Measurements from ENCODE around the gene ALK.

ALK gene

DNA sequence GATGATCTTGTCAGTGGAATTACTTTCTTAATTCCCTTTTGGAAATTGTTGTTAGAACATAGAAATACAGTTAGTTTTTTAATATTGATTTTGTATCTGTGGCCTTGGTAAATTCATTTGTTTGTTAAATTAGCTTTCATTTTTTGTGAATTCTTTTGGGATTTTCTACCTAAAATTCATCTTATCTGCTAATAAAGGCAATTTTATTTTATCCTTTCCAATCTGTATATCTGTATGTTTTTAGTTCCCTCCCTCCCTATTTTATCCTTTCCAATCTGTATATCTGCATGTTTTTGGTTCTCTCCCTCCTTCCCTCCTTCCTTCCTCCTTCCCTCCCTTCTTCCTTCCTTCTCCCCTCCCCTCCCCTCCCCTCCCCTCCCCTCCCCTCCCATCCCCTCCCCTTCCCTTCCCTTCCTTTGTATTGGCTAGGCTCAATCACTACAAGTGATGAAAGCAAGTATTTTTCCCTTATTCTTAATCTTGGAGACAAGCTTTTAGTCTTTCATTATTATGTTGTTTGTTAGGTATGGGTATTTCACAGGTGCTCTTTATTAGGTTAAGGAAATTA, 244.4 kb downstream of the ALK start:
- H3K36me3 ChIP-seq (ENCODE audit: insufficient read depth, low read length), result no peaks in the 10 kb centered on the region
- no peak for TF ChIP-seq EZH2 (IDR thresholded peaks at IDR 0.05; ENCODE audit: borderline replicate concordance, low read depth, low read length, severe bottlenecking)
- TF ChIP-seq, protein P1, sequence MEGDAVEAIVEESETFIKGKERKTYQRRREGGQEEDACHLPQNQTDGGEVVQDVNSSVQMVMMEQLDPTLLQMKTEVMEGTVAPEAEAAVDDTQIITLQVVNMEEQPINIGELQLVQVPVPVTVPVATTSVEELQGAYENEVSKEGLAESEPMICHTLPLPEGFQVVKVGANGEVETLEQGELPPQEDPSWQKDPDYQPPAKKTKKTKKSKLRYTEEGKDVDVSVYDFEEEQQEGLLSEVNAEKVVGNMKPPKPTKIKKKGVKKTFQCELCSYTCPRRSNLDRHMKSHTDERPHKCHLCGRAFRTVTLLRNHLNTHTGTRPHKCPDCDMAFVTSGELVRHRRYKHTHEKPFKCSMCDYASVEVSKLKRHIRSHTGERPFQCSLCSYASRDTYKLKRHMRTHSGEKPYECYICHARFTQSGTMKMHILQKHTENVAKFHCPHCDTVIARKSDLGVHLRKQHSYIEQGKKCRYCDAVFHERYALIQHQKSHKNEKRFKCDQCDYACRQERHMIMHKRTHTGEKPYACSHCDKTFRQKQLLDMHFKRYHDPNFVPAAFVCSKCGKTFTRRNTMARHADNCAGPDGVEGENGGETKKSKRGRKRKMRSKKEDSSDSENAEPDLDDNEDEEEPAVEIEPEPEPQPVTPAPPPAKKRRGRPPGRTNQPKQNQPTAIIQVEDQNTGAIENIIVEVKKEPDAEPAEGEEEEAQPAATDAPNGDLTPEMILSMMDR (IDR thresholded peaks at IDR 0.05; ENCODE audit: borderline replicate concordance, extremely low read depth, low read length, poor library complexity, severe bottlenecking), result no peak
- H4K20me1 ChIP-seq (ENCODE audit: insufficient read depth, low read length), result no peaks in the 10 kb centered on the region
- no peaks in the 10 kb centered on the region for H3K79me2 ChIP-seq (ENCODE audit: insufficient read depth, low read length)
- H3K4me1 ChIP-seq (ENCODE audit: insufficient read depth, low read length), result no peaks in the 10 kb centered on the region
- H3K9ac ChIP-seq (ENCODE audit: low read depth, low read length), result no peak overlapping the region
- no peak overlapping the region for H3K4me2 ChIP-seq (ENCODE audit: insufficient read depth, low read length)
- DNase-seq (no peak), ATAC-seq (ENCODE audit: insufficient read depth, low read depth) (no peak)
- H3K4me3 ChIP-seq (ENCODE audit: low read depth in 1 of 2, low read length in 2 of 2), result no peak overlapping the region
- no peak overlapping the region for H2AFZ ChIP-seq (ENCODE audit: low read depth, low read length)
- H3K27ac ChIP-seq (ENCODE audit: low read length), result no peak overlapping the region
- no peaks in the 10 kb centered on the region for H3K9me3 ChIP-seq (ENCODE audit: insufficient read depth, low read length, severe bottlenecking)
- no peaks in the 10 kb centered on the region for H3K27me3 ChIP-seq (ENCODE audit: insufficient read depth, low read length, poor library complexity)

DNA sequence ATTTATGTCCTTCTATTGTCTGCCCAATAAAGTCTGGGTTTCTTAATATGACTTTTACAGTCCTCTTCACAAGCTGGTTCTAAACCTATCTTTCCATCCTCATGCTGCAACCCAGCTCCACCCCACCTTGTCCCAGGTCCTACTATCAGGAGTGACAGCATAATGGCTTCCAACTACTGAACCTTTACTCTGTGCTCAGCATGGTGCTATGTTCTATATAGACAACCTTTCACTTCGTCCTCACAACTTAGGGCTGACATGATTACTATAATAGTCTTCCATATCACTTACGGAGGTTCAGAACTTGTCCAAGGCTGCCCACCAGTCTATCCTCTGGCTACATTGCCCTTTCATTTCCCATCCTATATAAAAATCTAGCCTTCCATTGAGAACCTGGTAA, 256.8 kb downstream of the ALK start:
- Histone ChIP-seq H3K4me2 (ENCODE audit: insufficient read depth, low read length) (no peak overlapping the region), H2AFZ (ENCODE audit: low read depth, low read length) (no peak overlapping the region), H3K27ac (ENCODE audit: low read length) (no peak overlapping the region), H3K4me1 (ENCODE audit: insufficient read depth, low read length) (no peaks in the 10 kb centered on the region), H3K27me3 (ENCODE audit: insufficient read depth, low read length, poor library complexity) (no peaks in the 10 kb centered on the region), H3K79me2 (ENCODE audit: insufficient read depth, low read length) (no peaks in the 10 kb centered on the region), H3K36me3 (ENCODE audit: insufficient read depth, low read length) (no peaks in the 10 kb centered on the region), H4K20me1 (ENCODE audit: insufficient read depth, low read length) (no peaks in the 10 kb centered on the region), H3K4me3 (ENCODE audit: low read depth in 1 of 2, low read length in 2 of 2) (no peak overlapping the region), H3K9me3 (ENCODE audit: insufficient read depth, low read length, severe bottlenecking) (no peaks in the 10 kb centered on the region), H3K9ac (ENCODE audit: low read depth, low read length) (no peak overlapping the region)
- DNase-seq (no peak), ATAC-seq (ENCODE audit: insufficient read depth, low read depth) (no peak)
- no peak for TF ChIP-seq EZH2 (IDR thresholded peaks at IDR 0.05; ENCODE audit: borderline replicate concordance, low read depth, low read length, severe bottlenecking)
- TF ChIP-seq, protein P1 (IDR thresholded peaks at IDR 0.05; ENCODE audit: borderline replicate concordance, extremely low read depth, low read length, poor library complexity, severe bottlenecking), result no peak

DNA sequence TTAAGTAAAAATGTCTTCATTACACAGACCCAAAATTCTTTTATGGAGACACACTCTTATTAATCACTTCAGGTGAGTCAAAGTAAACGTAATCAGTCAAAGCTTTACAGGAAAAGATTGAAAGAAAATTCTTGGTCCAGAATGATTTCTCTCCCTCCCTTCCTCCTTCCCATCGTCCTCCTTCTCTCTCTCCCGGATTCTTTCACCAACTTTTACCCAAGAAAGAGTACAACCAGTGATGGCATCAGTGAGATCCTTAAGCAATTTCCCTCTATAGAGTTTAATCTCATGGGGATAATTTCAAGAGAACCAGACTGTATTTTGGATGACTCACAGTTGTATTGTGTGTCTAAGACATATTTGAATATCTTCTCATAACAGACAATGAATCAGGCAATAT, 258.1 kb downstream of the ALK start:
- DNase-seq, result no peak
- Histone ChIP-seq H3K27me3 (ENCODE audit: insufficient read depth, low read length, poor library complexity) (peaks cover 4% of the 10 kb centered on the region), H3K9me3 (ENCODE audit: insufficient read depth, low read length, severe bottlenecking) (no peaks in the 10 kb centered on the region), H3K36me3 (ENCODE audit: insufficient read depth, low read length) (no peaks in the 10 kb centered on the region), H3K9ac (ENCODE audit: low read depth, low read length) (no peak overlapping the region), H2AFZ (ENCODE audit: low read depth, low read length) (no peak overlapping the region), H4K20me1 (ENCODE audit: insufficient read depth, low read length) (no peaks in the 10 kb centered on the region), H3K4me1 (ENCODE audit: insufficient read depth, low read length) (no peaks in the 10 kb centered on the region), H3K27ac (ENCODE audit: low read length) (no peak overlapping the region), H3K4me3 (ENCODE audit: low read depth in 1 of 2, low read length in 2 of 2) (no peak overlapping the region), H3K4me2 (ENCODE audit: insufficient read depth, low read length) (no peak overlapping the region), H3K79me2 (ENCODE audit: insufficient read depth, low read length) (no peaks in the 10 kb centered on the region)
- no peak for ATAC-seq (ENCODE audit: insufficient read depth, low read depth)
- TF ChIP-seq EZH2 (IDR thresholded peaks at IDR 0.05; ENCODE audit: borderline replicate concordance, low read depth, low read length, severe bottlenecking), result no peak
- TF ChIP-seq, protein P1 (IDR thresholded peaks at IDR 0.05; ENCODE audit: borderline replicate concordance, extremely low read depth, low read length, poor library complexity, severe bottlenecking), result no peak

DNA sequence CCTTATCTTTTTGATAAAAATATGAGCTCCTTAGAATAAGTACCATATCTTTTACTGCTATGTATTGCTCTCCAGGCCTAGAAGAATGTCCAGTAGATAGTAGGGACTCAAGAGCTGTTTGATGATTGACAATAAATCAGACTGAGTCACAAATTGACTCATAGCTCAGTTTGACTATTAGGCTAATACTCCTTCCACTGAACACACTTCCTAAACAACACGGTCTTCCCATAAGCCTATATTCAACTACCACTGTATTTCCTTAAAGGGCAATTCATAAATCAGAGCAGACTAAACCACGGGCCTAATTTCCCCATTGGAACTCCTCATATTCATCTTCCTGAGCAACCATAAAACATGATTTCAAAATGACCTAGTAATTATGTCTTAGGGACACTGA, 258.5 kb downstream of the ALK start:
- Histone ChIP-seq H3K4me2 (ENCODE audit: insufficient read depth, low read length) (no peak overlapping the region), H2AFZ (ENCODE audit: low read depth, low read length) (no peak overlapping the region), H3K79me2 (ENCODE audit: insufficient read depth, low read length) (no peaks in the 10 kb centered on the region), H3K4me3 (ENCODE audit: low read depth in 1 of 2, low read length in 2 of 2) (no peak overlapping the region), H3K27ac (ENCODE audit: low read length) (no peak overlapping the region), H4K20me1 (ENCODE audit: insufficient read depth, low read length) (no peaks in the 10 kb centered on the region), H3K9ac (ENCODE audit: low read depth, low read length) (no peak overlapping the region), H3K4me1 (ENCODE audit: insufficient read depth, low read length) (no peaks in the 10 kb centered on the region), H3K9me3 (ENCODE audit: insufficient read depth, low read length, severe bottlenecking) (no peaks in the 10 kb centered on the region), H3K27me3 (ENCODE audit: insufficient read depth, low read length, poor library complexity) (peaks cover 4% of the 10 kb centered on the region), H3K36me3 (ENCODE audit: insufficient read depth, low read length) (no peaks in the 10 kb centered on the region)
- TF ChIP-seq EZH2 (IDR thresholded peaks at IDR 0.05; ENCODE audit: borderline replicate concordance, low read depth, low read length, severe bottlenecking), result no peak
- TF ChIP-seq, protein P1 (IDR thresholded peaks at IDR 0.05; ENCODE audit: borderline replicate concordance, extremely low read depth, low read length, poor library complexity, severe bottlenecking), result no peak
- no peak for DNase-seq
- no peak for ATAC-seq (ENCODE audit: insufficient read depth, low read depth)

All from DND-41 (cell line).